ENCODE data around the gene BEND3.
"Not testable (repeated sequence)": the region's sequence is repeated elsewhere in the genome, so short reads cannot be mapped to it uniquely, and the experiment has no call there.

BEND3 gene

DNA sequence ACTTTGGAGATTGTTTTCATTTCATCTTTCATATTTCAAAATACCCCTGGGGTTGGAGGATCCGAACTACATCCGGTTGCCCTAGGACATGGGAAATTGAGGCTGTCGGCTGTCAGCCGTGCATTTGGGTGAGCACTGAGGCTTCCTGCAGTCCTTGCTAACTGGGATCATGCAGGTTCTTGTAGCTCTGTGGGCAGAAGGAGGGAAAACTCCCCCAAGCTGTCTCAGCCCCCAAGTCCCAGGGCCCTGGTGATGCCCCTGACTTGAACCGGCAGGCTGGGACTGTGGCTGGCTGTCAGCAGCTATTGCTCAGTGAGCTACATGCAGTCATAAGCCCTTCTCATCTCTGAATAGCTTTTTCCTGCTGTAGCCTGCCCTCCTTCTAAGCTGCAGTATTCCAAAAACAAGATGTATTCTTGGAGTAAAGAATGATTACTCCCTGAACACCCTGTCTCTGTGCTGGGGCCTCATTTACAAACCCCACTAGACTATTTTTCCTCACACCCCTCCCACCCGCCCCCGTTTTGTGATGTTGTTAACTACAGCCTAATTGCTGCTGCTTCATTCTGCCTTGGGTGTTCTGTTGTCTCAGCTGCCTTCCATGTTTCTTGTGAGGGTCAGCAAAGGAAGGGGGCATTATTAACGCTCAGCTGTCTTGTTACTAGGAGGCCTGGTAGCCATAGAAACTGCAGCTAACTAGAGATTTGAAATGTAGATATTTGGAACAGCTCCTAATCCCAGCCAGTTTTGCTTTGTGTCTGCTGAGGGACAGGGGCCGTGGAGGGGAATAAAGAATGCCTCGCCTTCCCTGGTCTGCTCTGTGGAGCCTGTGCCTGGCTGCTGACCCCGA is 69.3 kb downstream of the BEND3 start:
- DNase-seq (ENCODE audit: low read depth in 2 of 2): no peak

DNA sequence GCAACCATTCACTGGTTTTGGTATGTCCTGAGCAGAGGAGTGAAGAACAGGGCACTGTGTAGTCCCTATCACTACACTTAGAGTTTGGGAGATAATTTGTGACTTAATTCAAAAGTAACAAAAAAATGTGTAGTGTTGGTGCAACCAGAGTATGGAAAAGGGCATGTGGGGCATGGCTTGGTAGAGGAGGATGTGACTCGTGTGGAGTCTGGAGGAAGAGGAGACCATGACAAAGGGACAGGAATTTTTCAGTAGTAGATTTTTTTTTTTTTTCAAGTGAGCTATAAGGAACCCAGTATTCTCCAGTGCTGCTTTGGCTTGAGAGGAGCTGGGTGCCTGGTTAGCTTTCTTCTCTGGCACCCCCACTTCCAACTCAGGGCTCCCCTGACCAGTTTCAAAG is 82.2 kb downstream of the BEND3 start:
- no peak for DNase-seq (ENCODE audit: low read depth in 2 of 2)

DNA sequence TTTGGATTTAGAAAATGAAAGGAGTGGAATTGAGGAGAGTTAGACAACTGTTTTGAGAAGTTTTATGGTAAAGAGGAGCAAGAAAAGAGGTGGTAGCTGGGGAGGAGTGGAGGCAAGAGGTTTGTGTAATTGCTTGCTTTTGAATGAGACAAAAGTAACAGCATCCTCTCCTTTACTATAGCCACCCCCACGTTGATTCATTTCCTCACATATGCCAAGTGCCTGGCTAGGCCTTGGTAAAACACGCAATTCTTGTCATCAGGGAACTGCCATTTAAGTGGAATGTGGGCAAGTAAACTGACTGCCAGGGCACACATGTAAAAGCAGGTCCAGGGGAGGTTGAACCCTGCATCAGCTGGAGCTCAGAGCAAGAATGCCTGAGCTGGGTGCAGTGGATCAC is 83.3 kb downstream of the BEND3 start:
- DNase-seq (ENCODE audit: low read depth in 2 of 2): no peak

DNA sequence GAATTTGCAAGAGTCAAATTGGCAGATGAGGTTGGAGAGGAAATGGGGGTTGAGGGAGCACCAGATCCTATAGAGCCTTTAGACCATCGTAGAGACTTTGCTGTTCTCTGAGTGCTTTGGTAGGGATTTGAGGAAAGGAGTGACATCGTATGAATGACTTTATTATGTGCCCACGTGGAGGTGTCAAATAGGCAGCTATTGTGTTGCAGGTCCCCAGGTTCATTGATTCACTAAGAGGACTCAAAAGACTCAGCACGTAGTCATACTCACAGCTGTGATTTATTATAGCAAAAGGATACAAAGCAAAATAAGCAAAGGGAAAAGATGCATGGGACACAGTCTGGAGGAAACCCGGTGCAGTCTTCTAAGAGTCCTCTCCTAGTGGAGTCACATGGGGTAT is 85.2 kb downstream of the BEND3 start:
- DNase-seq (ENCODE audit: low read depth in 2 of 2): no peak

DNA sequence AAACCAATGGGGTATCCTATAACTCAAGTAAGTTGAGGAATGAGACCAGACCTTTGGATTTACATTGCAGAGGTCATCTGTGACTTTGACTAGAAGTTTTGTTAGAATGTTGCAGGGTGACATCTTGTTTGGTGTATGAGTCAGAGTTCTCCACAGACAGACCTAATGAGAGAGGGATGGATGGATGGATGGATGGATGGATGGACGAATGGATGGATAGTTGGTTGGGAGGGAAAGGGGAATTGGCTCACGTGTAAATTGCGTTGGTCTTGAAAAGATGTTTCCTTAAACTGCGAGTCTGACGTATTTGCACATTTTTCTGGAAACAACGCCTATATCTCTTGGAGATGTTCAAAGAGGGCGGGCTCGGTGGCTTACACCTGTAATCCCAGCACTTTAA is 88.3 kb downstream of the BEND3 start:
- DNase-seq (ENCODE audit: low read depth in 2 of 2): no peak

DNA sequence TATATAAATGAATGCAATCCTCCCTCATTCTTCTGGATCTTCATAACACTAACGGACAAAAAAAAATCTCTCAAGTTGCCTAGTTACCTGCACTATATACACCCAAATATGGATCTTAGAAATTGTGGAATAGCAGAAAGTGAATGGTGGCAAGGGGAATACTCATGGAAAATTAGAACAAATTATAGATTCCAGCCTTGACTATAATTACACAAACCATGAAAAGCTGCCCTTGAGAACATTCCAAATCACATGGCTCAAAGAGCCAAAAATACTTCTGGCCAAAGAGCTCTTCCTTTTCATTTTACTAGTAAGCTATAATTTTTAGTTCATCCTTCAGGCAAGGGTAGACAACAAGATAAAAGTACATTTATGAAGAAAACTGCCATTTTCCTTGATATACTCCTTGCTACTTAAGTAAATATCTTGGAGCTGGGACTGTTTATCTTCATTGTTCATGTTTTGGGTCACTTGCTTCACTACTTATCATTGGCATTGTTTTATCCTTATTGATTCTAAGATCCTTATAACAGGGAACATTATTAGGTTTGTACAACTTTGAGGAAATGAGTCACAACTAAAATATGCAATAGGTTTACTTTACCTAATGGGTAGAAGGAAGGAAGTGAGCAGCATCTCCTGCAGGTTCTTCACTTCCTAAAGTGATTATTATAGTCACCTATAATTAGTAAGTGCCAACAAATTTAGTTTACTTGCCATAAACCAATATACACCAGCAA is 93.7 kb downstream of the BEND3 start:
- DNase-seq (ENCODE audit: low read depth in 2 of 2): no peak

DNA sequence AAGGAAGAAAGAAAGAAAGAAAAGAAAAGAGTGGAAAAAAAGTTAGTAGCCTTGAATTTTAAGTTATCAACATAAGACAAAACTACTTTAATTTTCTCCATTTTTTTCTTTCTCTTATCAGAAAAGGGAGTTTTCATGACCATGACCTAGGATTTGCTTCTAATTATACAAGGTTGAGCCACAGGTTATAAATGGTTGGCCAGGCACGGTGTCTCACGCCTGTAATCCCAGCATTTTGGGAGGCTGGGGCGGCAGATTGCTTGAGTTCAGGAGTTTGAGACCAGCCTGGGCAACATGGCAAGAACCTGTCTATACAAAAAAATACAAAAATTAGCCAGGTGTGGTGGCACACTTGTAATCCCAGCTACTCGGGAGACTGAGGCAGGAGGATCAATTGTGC is 95.1 kb downstream of the BEND3 start:
- DNase-seq (ENCODE audit: low read depth in 2 of 2): no peak

DNA sequence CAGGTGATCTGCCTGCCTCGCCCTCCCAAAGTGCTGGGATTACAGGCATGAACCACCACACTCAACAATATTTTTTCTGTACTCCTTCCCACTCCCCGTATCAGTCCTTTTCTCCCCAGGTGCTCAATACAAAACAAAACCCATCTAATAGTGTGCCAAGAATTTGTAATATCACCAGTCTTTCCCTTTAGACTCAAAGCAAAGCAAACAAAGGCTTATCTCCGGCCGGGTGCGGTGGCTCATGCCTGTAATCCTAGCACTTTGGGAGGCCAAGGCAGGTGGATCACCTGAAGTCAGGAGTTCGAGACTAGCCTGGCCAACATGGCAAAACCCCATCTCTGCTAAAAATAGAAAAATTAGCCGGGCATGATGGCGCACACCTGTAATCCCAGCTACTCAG is 95.7 kb downstream of the BEND3 start:
- DNase-seq (ENCODE audit: low read depth in 2 of 2): not testable (repeated sequence)

DNA sequence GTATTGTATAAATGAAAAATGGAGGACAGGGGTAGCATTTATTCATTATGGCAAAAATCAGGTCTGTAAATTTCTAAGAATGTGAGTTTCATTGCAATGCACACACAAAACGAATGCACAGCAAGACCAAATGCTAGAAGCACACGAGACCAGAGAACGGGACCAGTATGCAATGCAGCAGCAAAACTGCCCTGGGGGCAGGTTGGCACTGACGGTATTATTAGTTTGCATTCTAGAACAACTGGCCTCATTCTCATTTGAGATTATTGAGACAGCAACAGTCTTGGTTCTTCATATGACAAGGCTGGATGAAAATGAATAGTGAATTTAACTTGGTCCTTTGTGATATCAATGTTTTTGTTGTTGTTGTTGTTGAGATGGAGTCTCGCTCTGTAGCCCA is 96.3 kb downstream of the BEND3 start:
- DNase-seq (ENCODE audit: low read depth in 2 of 2): no peak

All from stimulated activated CD8-positive, alpha-beta memory T cell treated with anti-CD3 and anti-CD28 coated beads, Interleukin-2, amount 100 ng/mL, for 1 hour (primary cell).